NCI-H510A (cell line): ENCODE results near the gene KRTAP9-3.
"Not testable (repeated sequence)": the region's sequence is repeated elsewhere in the genome, so short reads cannot be mapped to it uniquely, and the experiment has no call there.

Experiments used
- DNase-seq: peaks from one replicate; lab custom pipeline; 2025; lab: John Stamatoyannopoulos, UW

Gene KRTAP9-3

GRCh38 chr17:41251261-41251660 is 19.0 kb downstream of the KRTAP9-3 start:
- no peak for DNase-seq

GRCh38 chr17:41254861-41255260 is 22.6 kb downstream of the KRTAP9-3 start:
- DNase-seq: no peak

DNA sequence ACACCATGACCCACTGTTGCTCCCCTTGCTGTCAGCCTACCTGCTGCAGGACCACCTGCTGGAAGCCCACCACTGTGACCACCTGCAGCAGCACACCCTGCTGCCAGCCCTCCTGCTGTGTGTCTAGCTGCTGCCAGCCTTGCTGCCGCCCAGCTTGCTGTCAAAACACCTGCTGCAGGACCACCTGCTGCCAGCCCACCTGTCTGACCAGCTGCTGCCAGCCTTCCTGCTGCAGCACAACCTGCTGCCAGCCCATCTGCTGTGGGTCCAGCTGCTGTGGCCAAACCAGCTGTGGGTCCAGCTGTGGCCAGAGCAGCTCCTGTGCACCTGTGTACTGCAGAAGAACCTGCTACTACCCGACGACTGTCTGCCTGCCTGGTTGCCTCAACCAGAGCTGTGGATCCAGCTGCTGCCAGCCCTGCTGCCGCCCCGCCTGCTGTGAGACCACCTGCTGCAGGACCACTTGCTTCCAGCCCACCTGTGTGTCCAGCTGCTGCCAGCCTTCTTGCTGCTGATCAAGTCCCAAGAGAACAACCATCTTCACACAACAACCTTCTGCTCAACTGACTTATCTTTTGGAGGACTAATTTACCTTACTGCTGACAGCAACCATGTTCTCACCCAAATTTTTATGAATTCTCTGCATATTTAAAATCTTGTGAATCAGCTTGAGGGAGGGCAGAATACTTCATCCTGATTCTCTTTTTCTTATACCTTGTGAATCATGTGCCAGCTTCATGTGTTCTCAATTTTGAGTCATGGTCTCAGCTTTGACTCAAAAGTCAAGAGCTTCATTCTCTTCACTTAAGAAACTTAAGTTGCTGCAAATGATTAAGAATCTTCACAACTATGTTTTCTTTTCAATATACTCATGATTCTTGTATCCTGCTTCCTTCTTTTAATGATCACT is 23.4 kb downstream of the KRTAP9-3 start, which contains the start of gene KRTAP9-9:
KRTAP9-9 (plus strand) TSS at position 4 of the 910 bp plus-strand sequence.
- not testable (repeated sequence) for DNase-seq

DNA sequence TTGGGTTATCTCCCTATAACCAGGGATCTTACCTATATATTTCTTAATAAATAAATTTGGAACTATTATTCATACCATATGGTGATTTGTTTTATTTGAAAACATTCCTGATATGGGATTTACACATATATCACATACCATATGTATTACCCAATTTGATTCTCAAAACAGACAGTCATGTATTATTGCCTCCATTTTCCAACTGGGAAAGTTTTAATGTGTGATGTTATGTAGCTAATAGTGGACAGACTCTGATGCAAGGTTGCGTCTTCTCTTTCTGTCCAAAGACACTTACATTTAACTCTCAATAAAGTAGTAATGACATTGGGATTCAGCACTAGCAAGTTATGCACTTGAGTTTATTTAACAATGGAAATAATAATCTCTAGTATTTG is 24.0 kb downstream of the KRTAP9-3 start:
- DNase-seq: no peak

DNA sequence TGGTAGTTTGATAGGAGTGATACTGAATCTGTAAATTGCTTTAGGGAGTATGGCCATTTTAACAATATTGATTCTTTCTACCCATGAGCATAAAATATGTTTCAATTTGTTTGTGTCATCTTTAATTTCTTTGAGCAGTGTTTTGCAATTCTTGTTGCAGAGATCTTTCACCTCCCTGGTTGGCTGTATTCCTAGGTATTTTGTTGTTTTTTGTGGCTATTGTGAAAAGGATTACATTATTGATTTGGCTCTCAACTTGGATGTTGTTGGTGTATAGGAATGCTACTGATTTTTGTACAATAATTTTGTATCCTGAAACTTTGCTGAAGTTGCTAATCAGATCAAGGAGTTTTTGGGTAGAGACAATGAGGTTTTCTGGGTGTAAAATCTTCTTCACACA is 26.2 kb downstream of the KRTAP9-3 start:
- DNase-seq: no peak

- DNase-seq: no peak
Measured at GRCh38 chr17:41263212-41263611, 31.0 kb downstream of the KRTAP9-3 start.

DNA sequence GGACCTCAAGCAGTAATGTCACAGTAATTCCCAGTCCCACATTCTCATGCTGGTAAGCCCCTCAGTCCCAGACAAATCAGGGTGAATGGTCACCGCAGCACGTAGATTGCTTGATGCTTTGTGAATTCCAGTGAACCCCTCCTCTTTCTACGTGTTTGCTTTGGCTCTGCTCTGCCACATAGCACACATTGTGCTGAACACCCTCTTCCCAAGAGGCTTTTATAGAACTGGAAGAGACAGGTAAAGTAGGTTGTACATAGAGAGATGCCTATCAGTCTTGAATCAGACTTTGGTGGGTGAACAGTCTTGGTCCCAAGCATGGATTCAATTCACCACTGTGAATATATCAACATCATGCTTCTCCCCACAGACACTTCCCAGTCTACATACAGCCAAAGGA is 32.4 kb downstream of the KRTAP9-3 start:
- no peak for DNase-seq

- no peak for DNase-seq
Measured at GRCh38 chr17:41265078-41265477, 32.8 kb downstream of the KRTAP9-3 start, which contains the start of gene KRTAP9-6. Gene KRTAP9-6, plus strand, starts transcription at chr17:41265378. Its CDS starts 0 bp downstream, at chr17:41265378.

GRCh38 chr17:41267711-41268110 is 35.5 kb downstream of the KRTAP9-3 start:
- no peak for DNase-seq

DNA sequence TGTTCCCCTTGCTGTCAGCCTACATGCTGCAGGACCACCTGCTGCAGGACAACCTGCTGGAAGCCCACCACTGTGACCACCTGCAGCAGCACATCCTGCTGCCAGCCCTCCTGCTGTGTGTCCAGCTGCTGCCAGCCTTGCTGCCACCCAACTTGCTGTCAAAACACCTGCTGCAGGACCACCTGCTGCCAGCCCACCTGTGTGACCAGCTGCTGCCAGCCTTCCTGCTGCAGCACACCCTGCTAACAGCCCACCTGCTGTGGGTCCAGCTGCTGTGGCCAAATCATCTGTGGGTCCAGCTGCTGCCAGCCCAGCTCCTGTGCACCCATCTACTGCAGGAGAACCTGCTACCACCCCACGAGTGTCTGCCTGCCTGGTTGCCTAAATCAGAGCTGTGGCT is 39.1 kb downstream of the KRTAP9-3 start:
- DNase-seq: not testable (repeated sequence)

GRCh38 chr17:41271858-41272257 is 39.6 kb downstream of the KRTAP9-3 start:
- no peak for DNase-seq

DNA sequence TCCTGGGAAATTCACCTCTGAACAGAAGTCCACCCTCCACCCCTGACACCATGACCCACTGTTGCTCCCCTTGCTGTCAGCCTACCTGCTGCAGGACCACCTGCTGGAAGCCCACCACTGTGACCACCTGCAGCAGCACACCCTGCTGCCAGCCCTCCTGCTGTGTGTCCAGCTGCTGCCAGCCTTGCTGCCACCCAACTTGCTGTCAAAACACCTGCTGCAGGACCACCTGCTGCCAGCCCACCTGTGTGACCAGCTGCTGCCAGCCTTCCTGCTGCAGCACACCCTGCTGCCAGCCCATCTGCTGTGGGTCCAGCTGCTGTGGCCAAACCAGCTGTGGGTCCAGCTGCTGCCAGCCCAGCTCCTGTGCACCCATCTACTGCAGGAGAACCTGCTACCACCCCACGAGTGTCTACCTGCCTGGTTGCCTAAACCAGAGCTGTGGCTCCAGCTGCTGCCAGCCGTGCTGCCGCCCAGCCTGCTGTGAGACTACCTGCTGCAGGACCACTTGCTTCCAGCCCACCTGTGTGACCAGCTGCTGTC is 43.5 kb downstream of the KRTAP9-3 start, which contains the start of gene KRTAP9-7:
KRTAP9-7 (plus strand) TSS at position 51 of the 543 bp plus-strand sequence; CDS start at position 51, 0 bp downstream.
- DNase-seq: not testable (repeated sequence)

DNA sequence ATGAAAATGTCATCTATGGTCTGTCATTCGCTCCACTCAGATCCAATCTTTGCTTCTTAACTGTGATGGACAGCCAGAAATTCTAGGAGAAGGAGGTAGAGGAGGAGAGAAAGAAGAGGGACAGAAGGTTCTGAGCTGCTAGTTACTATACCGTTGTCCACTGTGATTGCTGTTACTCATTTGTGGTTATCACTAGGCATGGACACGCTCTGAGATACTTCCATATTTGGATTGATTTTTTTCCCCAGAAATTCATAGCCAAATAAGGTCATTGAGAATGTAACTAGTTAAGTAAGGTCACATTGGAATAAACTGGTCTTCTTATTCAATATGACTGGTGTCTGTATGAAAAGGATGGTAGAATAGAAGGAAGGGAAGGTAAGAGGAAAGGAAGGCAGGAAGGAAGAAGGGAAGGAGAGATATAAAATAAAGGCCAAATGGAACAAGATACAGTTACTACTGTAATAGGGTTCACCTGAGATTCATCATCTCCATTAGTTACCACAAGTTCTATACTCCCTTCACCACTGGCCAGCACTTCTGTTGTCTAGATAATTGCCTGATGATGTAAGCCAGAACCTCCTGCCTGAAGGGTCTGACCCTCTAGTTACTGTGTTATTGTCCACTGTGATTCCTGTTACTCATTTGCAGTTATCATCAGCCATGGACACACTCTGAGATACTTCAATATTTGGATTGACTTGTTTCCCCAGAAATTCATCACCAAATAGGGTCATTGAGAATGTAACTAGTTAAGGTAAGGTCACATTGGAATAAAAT is 46.1 kb downstream of the KRTAP9-3 start:
- DNase-seq: no peak
